ENCODE data around the gene MPV17. TPM values are rescaled to one million over a fixed set of nuclear protein-coding genes. Genes with fewer than 3 reads are reported as not detected.

The MPV17 gene
- total and polyA plus RNA-seq, 2 of the 13 experiments (the other 11 are each of a cell fraction or from before 2014, with no cell fraction given), result 48.9 to 129 TPM

DNA sequence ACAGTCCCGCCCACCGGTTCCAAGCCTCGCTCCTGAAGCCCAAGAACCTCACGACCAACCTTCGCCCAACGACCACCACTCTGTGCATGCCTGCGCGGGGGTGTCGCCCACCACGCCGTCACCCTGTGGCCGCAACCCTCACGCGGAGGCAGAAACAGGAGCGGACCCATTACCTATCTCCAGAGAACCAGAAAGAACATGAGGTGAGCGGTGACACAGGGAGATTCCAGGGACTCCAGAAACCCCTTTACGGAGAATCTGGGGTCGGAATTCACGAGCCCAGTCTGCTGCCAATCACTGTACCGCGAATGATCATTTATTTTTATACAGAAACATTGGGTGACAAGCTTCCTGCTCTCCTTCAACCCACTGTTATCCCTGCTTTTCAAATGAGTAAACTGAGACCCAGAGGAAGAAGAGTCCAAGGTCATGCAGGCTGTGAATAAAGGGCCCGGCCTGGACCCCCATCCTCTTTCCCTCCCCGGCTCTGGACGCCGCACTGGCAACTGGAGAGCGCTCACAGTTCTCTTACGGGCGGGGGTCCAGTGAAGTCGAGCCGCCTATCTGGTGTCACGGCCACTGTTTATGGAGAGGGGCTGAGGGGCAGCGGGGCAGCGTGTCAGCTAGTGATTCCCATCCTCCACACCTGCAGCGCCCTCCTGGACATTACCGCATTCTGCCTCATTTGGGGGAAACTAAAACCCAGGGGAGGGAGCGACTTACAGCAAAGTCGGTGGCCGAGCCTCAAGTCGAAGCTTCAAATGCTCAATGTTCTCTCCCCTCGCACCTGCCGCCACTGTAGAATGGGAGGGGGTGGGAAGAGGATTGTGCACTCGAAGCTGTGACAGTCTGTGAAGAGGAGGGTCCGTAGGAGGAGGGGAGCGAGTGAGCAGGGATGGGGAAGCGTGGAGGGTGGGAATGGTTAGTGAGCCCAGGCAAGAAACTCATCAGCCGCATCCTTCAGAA, 59.3 kb downstream of the MPV17 start (continued):
- TF ChIP-seq CENPX (CRISPR knock-in tag; IDR thresholded peaks at IDR 0.05), result no peak
- TF ChIP-seq TBL1XR1 (IDR thresholded peaks at IDR 0.05; ENCODE audit: borderline replicate concordance, low read length, partially characterized antibody), result no peak
- no peak for TF ChIP-seq ZMAT3 (CRISPR knock-in tag; conservative IDR thresholded peaks at IDR 0.05)
- TF ChIP-seq, protein P1, sequence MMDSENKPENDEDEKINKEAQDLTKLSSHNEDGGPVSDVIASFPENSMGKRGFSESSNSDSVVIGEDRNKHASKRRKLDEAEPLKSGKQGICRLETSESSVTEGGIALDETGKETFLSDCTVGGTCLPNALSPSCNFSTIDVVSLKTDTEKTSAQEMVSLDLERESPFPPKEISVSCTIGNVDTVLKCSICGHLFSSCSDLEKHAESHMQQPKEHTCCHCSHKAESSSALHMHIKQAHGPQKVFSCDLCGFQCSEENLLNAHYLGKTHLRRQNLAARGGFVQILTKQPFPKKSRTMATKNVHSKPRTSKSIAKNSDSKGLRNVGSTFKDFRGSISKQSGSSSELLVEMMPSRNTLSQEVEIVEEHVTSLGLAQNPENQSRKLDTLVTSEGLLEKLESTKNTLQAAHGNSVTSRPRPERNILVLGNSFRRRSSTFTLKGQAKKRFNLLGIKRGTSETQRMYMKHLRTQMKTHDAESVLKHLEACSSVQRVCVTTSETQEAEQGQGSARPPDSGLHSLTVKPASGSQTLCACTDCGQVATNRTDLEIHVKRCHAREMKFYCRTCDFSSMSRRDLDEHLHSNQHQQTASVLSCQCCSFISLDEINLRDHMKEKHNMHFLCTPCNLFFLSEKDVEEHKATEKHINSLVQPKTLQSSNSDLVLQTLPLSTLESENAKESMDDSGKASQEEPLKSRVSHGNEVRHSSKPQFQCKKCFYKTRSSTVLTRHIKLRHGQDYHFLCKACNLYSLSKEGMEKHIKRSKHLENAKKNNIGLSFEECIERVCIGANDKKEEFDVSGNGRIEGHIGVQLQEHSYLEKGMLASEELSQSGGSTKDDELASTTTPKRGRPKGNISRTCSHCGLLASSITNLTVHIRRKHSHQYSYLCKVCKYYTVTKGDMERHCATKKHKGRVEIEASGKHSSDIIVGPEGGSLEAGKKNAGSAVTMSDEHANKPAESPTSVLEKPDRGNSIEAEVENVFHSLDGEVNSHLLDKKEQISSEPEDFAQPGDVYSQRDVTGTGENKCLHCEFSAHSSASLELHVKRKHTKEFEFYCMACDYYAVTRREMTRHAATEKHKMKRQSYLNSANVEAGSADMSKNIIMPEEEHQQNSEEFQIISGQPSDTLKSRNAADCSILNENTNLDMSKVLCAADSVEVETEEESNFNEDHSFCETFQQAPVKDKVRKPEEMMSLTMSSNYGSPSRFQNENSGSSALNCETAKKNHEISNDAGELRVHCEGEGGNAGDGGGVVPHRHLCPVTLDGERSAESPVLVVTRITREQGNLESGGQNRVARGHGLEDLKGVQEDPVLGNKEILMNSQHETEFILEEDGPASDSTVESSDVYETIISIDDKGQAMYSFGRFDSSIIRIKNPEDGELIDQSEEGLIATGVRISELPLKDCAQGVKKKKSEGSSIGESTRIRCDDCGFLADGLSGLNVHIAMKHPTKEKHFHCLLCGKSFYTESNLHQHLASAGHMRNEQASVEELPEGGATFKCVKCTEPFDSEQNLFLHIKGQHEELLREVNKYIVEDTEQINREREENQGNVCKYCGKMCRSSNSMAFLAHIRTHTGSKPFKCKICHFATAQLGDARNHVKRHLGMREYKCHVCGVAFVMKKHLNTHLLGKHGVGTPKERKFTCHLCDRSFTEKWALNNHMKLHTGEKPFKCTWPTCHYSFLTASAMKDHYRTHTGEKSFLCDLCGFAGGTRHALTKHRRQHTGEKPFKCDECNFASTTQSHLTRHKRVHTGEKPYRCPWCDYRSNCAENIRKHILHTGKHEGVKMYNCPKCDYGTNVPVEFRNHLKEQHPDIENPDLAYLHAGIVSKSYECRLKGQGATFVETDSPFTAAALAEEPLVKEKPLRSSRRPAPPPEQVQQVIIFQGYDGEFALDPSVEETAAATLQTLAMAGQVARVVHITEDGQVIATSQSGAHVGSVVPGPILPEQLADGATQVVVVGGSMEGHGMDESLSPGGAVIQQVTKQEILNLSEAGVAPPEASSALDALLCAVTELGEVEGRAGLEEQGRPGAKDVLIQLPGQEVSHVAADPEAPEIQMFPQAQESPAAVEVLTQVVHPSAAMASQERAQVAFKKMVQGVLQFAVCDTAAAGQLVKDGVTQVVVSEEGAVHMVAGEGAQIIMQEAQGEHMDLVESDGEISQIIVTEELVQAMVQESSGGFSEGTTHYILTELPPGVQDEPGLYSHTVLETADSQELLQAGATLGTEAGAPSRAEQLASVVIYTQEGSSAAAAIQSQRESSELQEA (CRISPR knock-in tag; IDR thresholded peaks at IDR 0.05; ENCODE audit: not compliant biosample characterization), result no peak
- no peak for TF ChIP-seq FOSL1 (CRISPR knock-in tag; IDR thresholded peaks at IDR 0.05; ENCODE audit: borderline replicate concordance)
- no peak for TF ChIP-seq TCF7 (IDR thresholded peaks at IDR 0.05; ENCODE audit: low read depth)
- TF ChIP-seq ZNF430 (CRISPR knock-in tag; IDR thresholded peaks at IDR 0.05), result no peak
- TF ChIP-seq ZSCAN5A (CRISPR knock-in tag; IDR thresholded peaks at IDR 0.05; ENCODE audit: borderline replicate concordance), result no peak
- TF ChIP-seq NR0B2 (CRISPR knock-in tag; IDR thresholded peaks at IDR 0.05), result no peak

All from HepG2 (cell line).